OCI-LY7 (cell line): Measurements from ENCODE around the gene KIF16B. TPM values are rescaled to one million over a fixed set of nuclear protein-coding genes. Genes with fewer than 3 reads are reported as not detected.

Source experiments
- BruUV-seq: library from RNA; stranded (reverse); fragments of 400-500 nt; replicated peaks from 2 replicates; lab custom pipeline; 2021; lab: Mats Ljungman, UMichigan
- CTCF ChIA-PET: fragments of 300-600 bp; sonication (Branson Sonifier 250); formaldehyde crosslinking; loops from one replicate; lab custom pipeline; 2022; ENCODE audit warnings: antibody characterized with exemption; ENCODE audit not compliant: unreplicated experiment; lab: Charles Lee
- POLR2A ChIA-PET: fragments of 300-600 bp; sonication (Branson Sonifier 250); formaldehyde crosslinking; loops from one replicate; lab custom pipeline; 2022; ENCODE audit warnings: antibody characterized with exemption; lab: Charles Lee
- DNase-seq: peaks from one replicate; pipeline ENCODE4 v3.0.0-alpha.2; 2015; ENCODE audit warnings: low spot score
- H2AFZ ChIP-seq: fragments of 200-600 bp; sonication (generic), shearing (Covaris generic); 2 replicates; pipeline ENCODE4 v1.6.1; 2014; ENCODE audit warnings: mild to moderate bottlenecking, antibody characterized with exemption, low read length, moderate library complexity
- H3K27ac ChIP-seq: fragments of 200-600 bp; sonication (generic); 2 replicates; pipeline ENCODE4 v1.5.1; 2014; ENCODE audit warnings: mixed run types, low read depth, mild to moderate bottlenecking, moderate library complexity, low read length, inconsistent platforms; ENCODE audit not compliant: poor library complexity, severe bottlenecking
- H3K36me3 ChIP-seq: fragments of 200-600 bp; sonication (generic); 2 replicates; pipeline ENCODE4 v1.6.1; 2014; ENCODE audit warnings: mild to moderate bottlenecking, antibody characterized with exemption, low read length, moderate library complexity, mixed read lengths; ENCODE audit not compliant: insufficient read depth
- H3K4me1 ChIP-seq: fragments of 200-600 bp; sonication (generic); 2 replicates; pipeline ENCODE4 v1.5.1; 2014; ENCODE audit warnings: mild to moderate bottlenecking, low read length; ENCODE audit not compliant: insufficient read depth, poor library complexity, severe bottlenecking
- H3K4me2 ChIP-seq: fragments of 200-600 bp; sonication (generic); 2 replicates; pipeline ENCODE4 v1.6.1; 2014; ENCODE audit warnings: mild to moderate bottlenecking, low read length
- H3K4me3 ChIP-seq: fragments of 200-600 bp; sonication (generic); 2 replicates; pipeline ENCODE4 v1.5.1; 2014; ENCODE audit warnings: mild to moderate bottlenecking, low read depth, low read length; ENCODE audit not compliant: poor library complexity, severe bottlenecking
- H3K79me2 ChIP-seq: fragments of 200-600 bp; sonication (generic); 2 replicates; pipeline ENCODE4 v1.6.1; 2016; ENCODE audit warnings: low read depth, mild to moderate bottlenecking, low read length, moderate library complexity, mixed read lengths; ENCODE audit not compliant: insufficient read depth
- H3K9me2 ChIP-seq: fragments of 200-600 bp; sonication (generic); 2 replicates; pipeline ENCODE4 v1.6.1; 2016; ENCODE audit warnings: mild to moderate bottlenecking, low read length, mixed read lengths; ENCODE audit not compliant: insufficient read depth
- H3K9me3 ChIP-seq: fragments of 200-600 bp; sonication (generic); 2 replicates; pipeline ENCODE4 v1.6.1; 2014; ENCODE audit warnings: mild to moderate bottlenecking, mixed run types, low read length, mixed read lengths
- H4K20me1 ChIP-seq: fragments of 200-600 bp; sonication (generic); 2 replicates; pipeline ENCODE4 v1.6.1; 2014; ENCODE audit warnings: mild to moderate bottlenecking, antibody characterized with exemption, low read length, moderate library complexity, mixed read lengths; ENCODE audit not compliant: insufficient read depth
- CTCF ChIP-seq: fragments of 200-600 bp; sonication (generic); conservative IDR thresholded peaks from 2 replicates; pipeline ENCODE4 v1.5.1; 2014; ENCODE audit warnings: mild to moderate bottlenecking, antibody characterized with exemption, low read length, moderate library complexity, mixed read lengths
- EZH2phosphoT487 ChIP-seq: fragments of 200-600 bp; sonication (generic); IDR thresholded peaks from 2 replicates; pipeline ENCODE4 v1.6.1; 2018; ENCODE audit warnings: low read depth, borderline replicate concordance, mild to moderate bottlenecking, mixed run types, antibody characterized with exemption, low read length, moderate library complexity, mixed read lengths
- intact Hi-C: fragments of 100-400 bp; cut with micrococcal nuclease; formaldehyde crosslinking; loops from one replicate; pipeline ENCODE4 v1.10.0; 2022; ENCODE audit not compliant: unreplicated experiment
- total RNA-seq, 2 experiments: library from RNA; depleted of rRNA in 1 of 2; stranded (reverse); fragments of >200 nt in 1 of 2; shearing (Covaris generic) in 1 of 2; gene quantifications; 2 replicates each; pipeline ENCODE4 v1.2.3, GENCODE V29; 2014 to 2022

The KIF16B gene
- total RNA-seq, 2 experiments from 2014 or later = 6.2 to 11.2 TPM

GRCh38 chr20:16243470-16243869 lies 329.8 kb downstream of the KIF16B start:
- H3K79me2 ChIP-seq = no peaks in the 10 kb centered on the region
- POLR2A ChIA-PET = no interaction called here
- no peak overlapping the region for H3K4me2 ChIP-seq
- H3K36me3 ChIP-seq = no peaks in the 10 kb centered on the region
- no peaks in the 10 kb centered on the region for H4K20me1 ChIP-seq
- DNase-seq = peak; percentile 3
- H2AFZ ChIP-seq = no peak overlapping the region
- intact Hi-C loops = loop anchor here (5.0 kb wide), 1 partner anchor 401 kb away; no protein-coding TSS in a partner anchor
- CTCF ChIA-PET = no interaction called here
- H3K4me3 ChIP-seq = no peak overlapping the region
- no peaks in the 10 kb centered on the region for H3K4me1 ChIP-seq
- BruUV-seq = no TSS peak
- TF ChIP-seq CTCF = peak; percentile 23; the same call in 1 of the 2 replicates
- TF ChIP-seq EZH2phosphoT487 = no peak
- H3K27ac ChIP-seq = no peak overlapping the region
- H3K9me2 ChIP-seq = no peaks in the 10 kb centered on the region
- peaks cover 12% of the 10 kb centered on the region for H3K9me3 ChIP-seq

GRCh38 chr20:16241911-16242310 lies 331.3 kb downstream of the KIF16B start:
- H3K36me3 ChIP-seq = no peaks in the 10 kb centered on the region
- H3K9me2 ChIP-seq = no peaks in the 10 kb centered on the region
- CTCF ChIA-PET = interaction anchor here (0.6 kb wide), 1 partner anchor 835 kb away, joined by 3 read pairs; no protein-coding TSS in a partner anchor
- POLR2A ChIA-PET = no interaction called here
- no peak overlapping the region for H3K4me2 ChIP-seq
- DNase-seq = peak; percentile 40
- H3K4me3 ChIP-seq = no peak overlapping the region
- TF ChIP-seq CTCF (peak; percentile 48), EZH2phosphoT487 (no peak)
- no peak overlapping the region for H2AFZ ChIP-seq
- no peaks in the 10 kb centered on the region for H3K4me1 ChIP-seq
- intact Hi-C loops = loop anchor here (5.0 kb wide), 1 partner anchor 400 kb away; no protein-coding TSS in a partner anchor
- H4K20me1 ChIP-seq = no peaks in the 10 kb centered on the region
- H3K27ac ChIP-seq = no peak overlapping the region
- H3K79me2 ChIP-seq = no peaks in the 10 kb centered on the region
- peaks cover 12% of the 10 kb centered on the region for H3K9me3 ChIP-seq
- no TSS peak for BruUV-seq

DNA sequence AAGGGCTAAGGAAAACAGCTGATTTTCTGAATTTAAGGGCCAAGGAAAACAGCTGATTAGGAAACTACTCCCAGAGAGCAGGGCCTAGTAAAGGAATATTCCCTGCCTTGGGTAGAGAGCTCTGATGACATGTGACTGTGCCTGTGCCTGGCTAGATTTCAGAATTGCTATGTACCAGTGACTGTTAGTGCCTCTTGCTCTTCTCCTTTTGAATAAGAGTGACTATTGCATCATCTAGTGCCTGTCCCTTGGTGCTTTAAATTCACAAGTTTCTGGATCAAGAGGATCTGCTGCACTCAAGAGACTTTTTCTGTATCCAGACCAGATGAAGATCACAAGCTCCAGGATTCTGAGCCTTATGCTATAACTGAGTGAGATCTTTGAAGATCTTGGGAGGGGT lies 332.9 kb downstream of the KIF16B start:
- H3K4me1 ChIP-seq = no peaks in the 10 kb centered on the region
- no peaks in the 10 kb centered on the region for H4K20me1 ChIP-seq
- no peak overlapping the region for H3K27ac ChIP-seq
- no TSS peak for BruUV-seq
- H3K9me3 ChIP-seq = peaks cover 12% of the 10 kb centered on the region
- no peak for DNase-seq
- TF ChIP-seq CTCF (no peak), EZH2phosphoT487 (no peak)
- no peak overlapping the region for H3K4me2 ChIP-seq
- ChIA-PET POLR2A (interaction anchor here (0.8 to 1.0 kb wide), 3 partner anchors 11 to 302 kb away, joined by 3 read pairs; no protein-coding TSS in a partner anchor), CTCF (no interaction called here)
- H3K79me2 ChIP-seq = no peaks in the 10 kb centered on the region
- no peaks in the 10 kb centered on the region for H3K36me3 ChIP-seq
- intact Hi-C loops = loop anchor here (5.0 kb wide), 1 partner anchor 398 kb away; no protein-coding TSS in a partner anchor
- no peaks in the 10 kb centered on the region for H3K9me2 ChIP-seq
- no peak overlapping the region for H3K4me3 ChIP-seq
- H2AFZ ChIP-seq = no peak overlapping the region
